22Rv1 (cell line): ENCODE results near the gene VPS50.

ENCODE experiments used
- H3K27ac ChIP-seq: fragments of 450-650 bp; 2 replicates; pipeline ENCODE4 v1.5.1; 2017
- CTCF ChIP-seq: fragments of 450-650 bp; IDR thresholded peaks from 2 replicates; pipeline ENCODE4 v1.5.1; 2017; ENCODE audit warnings: mild to moderate bottlenecking
- ZFX ChIP-seq: fragments of 450-650 bp; IDR thresholded peaks from 2 replicates; pipeline ENCODE4 v1.6.1; 2017; ENCODE audit warnings: antibody characterized with exemption, borderline replicate concordance

Gene VPS50

GRCh38 chr7:93265220-93265619 lies 33.1 kb downstream of the VPS50 start:
- H3K27ac ChIP-seq, result no peak overlapping the region
- TF ChIP-seq CTCF (no peak), ZFX (no peak)

GRCh38 chr7:93279541-93279940 lies 47.4 kb downstream of the VPS50 start:
- no peak for TF ChIP-seq ZFX
- no peak for TF ChIP-seq CTCF
- H3K27ac ChIP-seq, result no peak overlapping the region

GRCh38 chr7:93284908-93285307 lies 52.7 kb downstream of the VPS50 start:
- no peak overlapping the region for H3K27ac ChIP-seq
- TF ChIP-seq ZFX (no peak), CTCF (no peak)

- H3K27ac ChIP-seq, result no peak overlapping the region
- TF ChIP-seq ZFX, result no peak
- no peak for TF ChIP-seq CTCF
Observed at GRCh38 chr7:93293229-93293628, 61.1 kb downstream of the VPS50 start.

GRCh38 chr7:93298206-93298605 lies 66.0 kb downstream of the VPS50 start:
- TF ChIP-seq CTCF (no peak), ZFX (no peak)
- no peak overlapping the region for H3K27ac ChIP-seq

GRCh38 chr7:93298671-93299070 lies 66.5 kb downstream of the VPS50 start:
- H3K27ac ChIP-seq, result no peak overlapping the region
- TF ChIP-seq ZFX (no peak), CTCF (no peak)

GRCh38 chr7:93301736-93302135 lies 69.6 kb downstream of the VPS50 start:
- H3K27ac ChIP-seq, result no peak overlapping the region
- TF ChIP-seq ZFX (no peak), CTCF (no peak)
